ENCODE data around the gene C3orf80.

Gene C3orf80

GRCh38 chr3:160179906-160180305 lies 45.3 kb upstream of the C3orf80 start:
- no peak for ATAC-seq
- no peak for TF ChIP-seq PPARA (CRISPR knock-in tag; IDR thresholded peaks at IDR 0.05; ENCODE audit: borderline replicate concordance)
- TF ChIP-seq BACH2 (CRISPR knock-in tag; IDR thresholded peaks at IDR 0.05; ENCODE audit: borderline replicate concordance): no peak

GRCh38 chr3:160180581-160181216 lies 44.5 kb upstream of the C3orf80 start:
- TF ChIP-seq TOX (CRISPR knock-in tag; IDR thresholded peaks at IDR 0.05; ENCODE audit: borderline replicate concordance) (no peak), TCF4 (CRISPR knock-in tag; IDR thresholded peaks at IDR 0.05; ENCODE audit: borderline replicate concordance) (no peak), POU6F1 (CRISPR knock-in tag; IDR thresholded peaks at IDR 0.05; ENCODE audit: borderline replicate concordance, low read depth) (no peak), ESRRG (CRISPR knock-in tag; IDR thresholded peaks at IDR 0.05) (no peak), CSRNP3 (CRISPR knock-in tag; IDR thresholded peaks at IDR 0.05) (no peak), RARB (CRISPR knock-in tag; IDR thresholded peaks at IDR 0.05) (no peak), ISL1 (CRISPR knock-in tag; IDR thresholded peaks at IDR 0.05) (no peak), ZNF565 (CRISPR knock-in tag; conservative IDR thresholded peaks at IDR 0.05; ENCODE audit: low read depth) (no peak), PPARA (CRISPR knock-in tag; IDR thresholded peaks at IDR 0.05; ENCODE audit: borderline replicate concordance) (no peak), SNAI2 (CRISPR knock-in tag; IDR thresholded peaks at IDR 0.05) (no peak), GLIS3 (CRISPR knock-in tag; IDR thresholded peaks at IDR 0.05) (no peak), OSR1 (CRISPR knock-in tag; IDR thresholded peaks at IDR 0.05) (no peak), ARNTL (CRISPR knock-in tag; IDR thresholded peaks at IDR 0.05; ENCODE audit: borderline replicate concordance, low read depth) (no peak), PATZ1 (CRISPR knock-in tag; IDR thresholded peaks at IDR 0.05; ENCODE audit: borderline replicate concordance) (no peak)
- ATAC-seq: no peak

- no peak for TF ChIP-seq ZNF70 (CRISPR knock-in tag; IDR thresholded peaks at IDR 0.05)
- no peak for TF ChIP-seq ESRRG (CRISPR knock-in tag; IDR thresholded peaks at IDR 0.05)
- TF ChIP-seq SNAI2 (CRISPR knock-in tag; IDR thresholded peaks at IDR 0.05): no peak
- TF ChIP-seq CSDC2 (CRISPR knock-in tag; IDR thresholded peaks at IDR 0.05): no peak
- no peak for TF ChIP-seq PATZ1 (CRISPR knock-in tag; IDR thresholded peaks at IDR 0.05; ENCODE audit: borderline replicate concordance)
- TF ChIP-seq ZFP3 (CRISPR knock-in tag; IDR thresholded peaks at IDR 0.05): no peak
- TF ChIP-seq ISL1 (CRISPR knock-in tag; IDR thresholded peaks at IDR 0.05): no peak
- TF ChIP-seq ARNTL (CRISPR knock-in tag; IDR thresholded peaks at IDR 0.05; ENCODE audit: borderline replicate concordance, low read depth): no peak
- TF ChIP-seq GLIS3 (CRISPR knock-in tag; IDR thresholded peaks at IDR 0.05): no peak
- TF ChIP-seq ZNF565 (CRISPR knock-in tag; conservative IDR thresholded peaks at IDR 0.05; ENCODE audit: low read depth): no peak
- no peak for TF ChIP-seq CREB5 (CRISPR knock-in tag; IDR thresholded peaks at IDR 0.05; ENCODE audit: low read depth)
- no peak for TF ChIP-seq ZNF8 (CRISPR knock-in tag; IDR thresholded peaks at IDR 0.05)
- ATAC-seq: no peak
Measured at GRCh38 chr3:160183345-160184076, 41.7 kb upstream of the C3orf80 start.

Data from SK-N-SH treated with all-trans-retinoic acid at 6 μM for 48 hours (cell line).